SK-N-MC (cell line): ENCODE data around the gene PREX1.

ENCODE experiments used
- EZH2 ChIP-seq: fragments of 200-600 bp; sonication (generic); IDR thresholded peaks from one replicate; pipeline ENCODE4 v1.6.1; 2017; ENCODE audit warnings: antibody characterized with exemption
- FOXP2 ChIP-seq: optimal IDR thresholded peaks from 2 replicates; pipeline ENCODE3; 2011; ENCODE audit warnings: mild to moderate bottlenecking, moderate library complexity; ENCODE audit not compliant: insufficient read depth; ENCODE audit errors: extremely low read length, control extremely low read depth
- POLR2AphosphoS5 ChIP-seq: IDR thresholded peaks from 2 replicates; pipeline ENCODE4 v1.6.1; 2012; ENCODE audit warnings: mild to moderate bottlenecking, low read depth, low read length, borderline replicate concordance

GRCh38 chr20:48594533-48594932 is 233.3 kb downstream of the PREX1 start:
- no peak for TF ChIP-seq POLR2AphosphoS5
- TF ChIP-seq EZH2 = no peak
- no peak for TF ChIP-seq FOXP2
